Heart left ventricle (tissue), 16 donors: Measurements from ENCODE around the gene KIF2A. TPM values are rescaled to one million over a fixed set of nuclear protein-coding genes. Genes with fewer than 3 reads are reported as not detected.

Source experiments
- ATAC-seq, 4 donors: fragments of 200-7000 bp; cut with Tn5 transposase; one replicate each; pipeline ENCODE4 v1.9.1; 2020 to 2022; ENCODE audit warnings: moderate library complexity in 4 of 4, mild to moderate bottlenecking in 3 of 4, moderate number of reproducible peaks in 1 of 4
- DNase-seq, 5 donors: peaks; one replicate each; pipeline ENCODE4 v3.0.0-alpha.2; 2020
- H3K27ac ChIP-seq, 12 donors: fragments of 200-600 bp; sonication (generic) in 4 of 12; one replicate each; pipeline versions ENCODE4 v1.5.0 to v1.8.0; 2016 to 2022; ENCODE audit warnings: mild to moderate bottlenecking in 2 of 12
- H3K27me3 ChIP-seq, 9 donors: fragments of 200-600 bp; sonication (generic) in 2 of 9; one replicate each; pipeline versions ENCODE4 v1.5.1 to v1.8.0; 2016 to 2022; ENCODE audit warnings: mild to moderate bottlenecking in 3 of 9
- H3K36me3 ChIP-seq, 9 donors: fragments of 200-600 bp; sonication (generic) in 2 of 9; one replicate each; pipeline versions ENCODE4 v1.5.0 to v1.8.0; 2018 to 2022; ENCODE audit warnings: mild to moderate bottlenecking in 2 of 9
- H3K4me1 ChIP-seq, 12 donors: fragments of 200-600 bp; sonication (generic) in 4 of 12; one replicate each; pipeline versions ENCODE4 v1.5.0 to v1.8.0; 2016 to 2022; ENCODE audit warnings: mild to moderate bottlenecking in 3 of 12
- H3K4me3 ChIP-seq, 12 donors: fragments of 200-600 bp; sonication (generic) in 4 of 12; one replicate each; pipeline versions ENCODE4 v1.5.0 to v1.8.0; 2017 to 2022; ENCODE audit warnings: mild to moderate bottlenecking in 9 of 12, moderate library complexity in 4 of 12
- H3K9me3 ChIP-seq, 12 donors: fragments of 200-600 bp; sonication (generic) in 4 of 12; one replicate each; pipeline versions ENCODE4 v1.5.0 to v1.8.0; 2016 to 2022; ENCODE audit warnings: mild to moderate bottlenecking in 1 of 12
- POLR2A ChIP-seq, 2 donors: fragments of 450-650 bp; IDR thresholded peaks; one replicate each; pipeline ENCODE4 v1.6.1; 2017; ENCODE audit warnings: antibody characterized with exemption in 2 of 2, mild to moderate bottlenecking in 2 of 2, moderate library complexity in 2 of 2
- WGBS, 4 donors: extraction: QIAGEN DNeasy Blood & Tissue Kit in 2 of 4; methylation state at CpG; one replicate each; pipeline versions ENCODE4 v1.1.5 to v1.1.7; 2013 to 2018; 5-methylcytosine and 5-hydroxymethylcytosine counted together
- intact Hi-C, 10 donors: fragments of 100-400 bp; cut with DNase I; formaldehyde crosslinking; loops; one replicate each; pipeline versions ENCODE4 v1.11.1 to v1.14.2; 2022
- polyA plus RNA-seq, 2 donors: library from polyadenylated mRNA; stranded (reverse); fragments of 200-250 nt; gene quantifications; one replicate each; pipeline ENCODE4 v1.2.3, GENCODE V29; 2013
- total RNA-seq, 9 donors: library from RNA; depleted of rRNA in 2 of 9; stranded (reverse); fragments of >200 nt in 2 of 9; fragmentation: NEBNext Ultra II Directional in 3 of 9; extraction: Animal tissue kit (Norgen Biotek cat#: 25700) in 3 of 9; gene quantifications; one replicate each; pipeline versions ENCODE4 v1.1.0 to v1.2.4, GENCODE V29; 2016 to 2023
- TF ChIP-seq, protein P1 (sequence below), 12 donors: fragments of 200-600 bp; sonication (generic) in 4 of 12; IDR thresholded peaks; one replicate each; pipeline versions ENCODE4 v1.5.0 to v1.8.0; 2018 to 2022; ENCODE audit warnings: antibody characterized with exemption in 12 of 12, mild to moderate bottlenecking in 5 of 12
- donor health status: ischemic (EF 13 %, LVEDD 7.1; RV severe dilation, severe dysfunction).
- donor health status: healthy with polysubstance abuse.
- donor health status: DM: no; HTN: yes; CAD: no.
- donor health status: DM: no; HTN: no; CAD: no.
- donor health status: ischemic (EF 25% LVEDD 6.9; RV normal size, moderate dysfunction).
- donor health status: ischemic (EF 25% LVEDD 5.7; RV mildly dilated, moderate dysfunction).
- donor health status: healthy.
- donor health status: DM: yes; HTN: yes; CAD: no.
- donor health status: ischemic (EF 35%, LVEDD 5.7; RV mildly dilated, moderate dysfunction).
- donor health status: nonischemic (EF 11% LVEDD 7.7; RV severe dilation, severe dysfunction).
- donor health status: DM: yes; HTN: yes; CAD: no.
- donor health status: PGD.
- donor health status: ischemic (EF 29% LVEDD 5.4; RV normal size, mild dysfunction).
- donor health status: nonischemic (EF 23%, LVEDD 6.1; RV moderate dilation, normal function).

Gene KIF2A
- total and polyA plus RNA-seq, 11 donors, result 1.5 to 18.8 (median 10.7) TPM

DNA sequence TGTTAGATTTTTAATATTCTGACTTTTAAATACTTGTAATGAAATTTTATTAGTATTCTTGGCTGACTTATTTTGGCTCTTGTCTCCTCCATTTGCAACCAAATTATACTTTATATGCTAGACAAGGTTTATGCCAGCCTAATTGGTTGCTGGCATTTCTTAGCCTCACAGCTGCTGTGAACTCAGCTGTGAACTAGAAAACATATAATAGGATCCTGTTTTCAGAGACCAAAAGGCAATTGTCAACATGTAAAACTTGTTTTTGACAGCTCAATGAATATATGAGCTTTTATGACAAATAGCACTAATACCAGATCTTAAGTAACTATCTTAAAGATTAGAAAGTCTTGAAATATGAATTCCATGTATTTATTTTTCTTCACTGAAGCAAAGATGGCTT lies 25.9 kb downstream of the KIF2A start:
- no peaks in the 10 kb centered on the region for H3K27me3 ChIP-seq
- intact Hi-C loops, result no loop called here
- H3K36me3 ChIP-seq, result peaks cover 0 to 7% (median 0%) of the 10 kb centered on the region in 9 donors
- H3K27ac ChIP-seq, result no peak overlapping the region
- TF ChIP-seq, protein P1, sequence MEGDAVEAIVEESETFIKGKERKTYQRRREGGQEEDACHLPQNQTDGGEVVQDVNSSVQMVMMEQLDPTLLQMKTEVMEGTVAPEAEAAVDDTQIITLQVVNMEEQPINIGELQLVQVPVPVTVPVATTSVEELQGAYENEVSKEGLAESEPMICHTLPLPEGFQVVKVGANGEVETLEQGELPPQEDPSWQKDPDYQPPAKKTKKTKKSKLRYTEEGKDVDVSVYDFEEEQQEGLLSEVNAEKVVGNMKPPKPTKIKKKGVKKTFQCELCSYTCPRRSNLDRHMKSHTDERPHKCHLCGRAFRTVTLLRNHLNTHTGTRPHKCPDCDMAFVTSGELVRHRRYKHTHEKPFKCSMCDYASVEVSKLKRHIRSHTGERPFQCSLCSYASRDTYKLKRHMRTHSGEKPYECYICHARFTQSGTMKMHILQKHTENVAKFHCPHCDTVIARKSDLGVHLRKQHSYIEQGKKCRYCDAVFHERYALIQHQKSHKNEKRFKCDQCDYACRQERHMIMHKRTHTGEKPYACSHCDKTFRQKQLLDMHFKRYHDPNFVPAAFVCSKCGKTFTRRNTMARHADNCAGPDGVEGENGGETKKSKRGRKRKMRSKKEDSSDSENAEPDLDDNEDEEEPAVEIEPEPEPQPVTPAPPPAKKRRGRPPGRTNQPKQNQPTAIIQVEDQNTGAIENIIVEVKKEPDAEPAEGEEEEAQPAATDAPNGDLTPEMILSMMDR (IDR thresholded peaks at IDR 0.05), result no peak
- no peak for TF ChIP-seq POLR2A (IDR thresholded peaks at IDR 0.05)
- ATAC-seq (no peak), DNase-seq (no peak)
- H3K9me3 ChIP-seq, result no peaks in the 10 kb centered on the region
- peaks cover 0 to 24% (median 0%) of the 10 kb centered on the region in 12 donors for H3K4me1 ChIP-seq
- H3K4me3 ChIP-seq, result no peak overlapping the region

- no peaks in the 10 kb centered on the region for H3K27me3 ChIP-seq
- H3K9me3 ChIP-seq, result no peaks in the 10 kb centered on the region
- no peak for DNase-seq
- H3K4me3 ChIP-seq, result no peak overlapping the region
- peaks cover 0 to 7% (median 0%) of the 10 kb centered on the region in 9 donors for H3K36me3 ChIP-seq
- peaks cover 0 to 24% (median 0%) of the 10 kb centered on the region in 12 donors for H3K4me1 ChIP-seq
- WGBS, 4 donors, result 36 to 53% (median 50%) methylated on average over 8 of the region's 8 CpGs
- TF ChIP-seq, protein P1 (IDR thresholded peaks at IDR 0.05), result no peak
- no peak for TF ChIP-seq POLR2A (IDR thresholded peaks at IDR 0.05)
- no peak overlapping the region for H3K27ac ChIP-seq
- peak in 2 of 4 donors; percentile 46 to 61 for ATAC-seq
- intact Hi-C loops, result no loop called here
Measured at GRCh38 chr5:62333250-62333794, 27.3 kb downstream of the KIF2A start.

DNA sequence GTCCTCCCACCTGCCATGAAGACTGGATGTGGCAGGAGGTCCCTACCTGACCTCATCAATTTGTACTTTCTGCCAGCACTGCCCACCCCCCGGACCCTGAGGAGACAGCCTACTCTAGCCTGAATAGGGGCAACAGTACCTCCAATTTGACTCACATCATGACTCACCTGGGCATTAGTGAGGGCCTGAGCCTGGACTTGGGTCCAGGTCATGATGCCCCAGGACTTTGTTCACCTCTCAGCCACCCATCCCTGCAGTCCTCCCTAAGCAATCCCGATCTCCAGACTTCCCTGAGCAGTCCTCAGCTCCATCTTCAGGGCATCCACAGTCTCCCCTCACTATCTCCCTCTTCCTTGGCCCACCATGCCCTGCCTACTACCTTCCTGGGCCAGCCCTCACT lies 28.1 kb downstream of the KIF2A start:
- TF ChIP-seq, protein P1 (IDR thresholded peaks at IDR 0.05), result no peak
- no peak for TF ChIP-seq POLR2A (IDR thresholded peaks at IDR 0.05)
- WGBS, 4 donors, result 92 to 98% (median 98%) methylated on average over 2 of the region's 2 CpGs
- no peak overlapping the region for H3K27ac ChIP-seq

GRCh38 chr5:62340392-62340791 lies 34.4 kb downstream of the KIF2A start:
- H3K27ac ChIP-seq, result no peak overlapping the region
- ATAC-seq (no peak), DNase-seq (no peak)
- 0 to 53% (median 21%) methylated on average over 1 of the region's 1 CpG for WGBS, 4 donors
- H3K27me3 ChIP-seq, result no peaks in the 10 kb centered on the region
- no peaks in the 10 kb centered on the region for H3K9me3 ChIP-seq
- no peaks in the 10 kb centered on the region for H3K36me3 ChIP-seq
- no peaks in the 10 kb centered on the region for H3K4me1 ChIP-seq
- intact Hi-C loops, result loop anchor here in 1 of 10 donors (5.0 kb wide), 1 partner anchor 33 kb away; the partner anchor contains the start of gene KIF2A
- TF ChIP-seq POLR2A (IDR thresholded peaks at IDR 0.05), result no peak
- TF ChIP-seq, protein P1 (IDR thresholded peaks at IDR 0.05), result peak in 3 of 12 donors; percentile 13 to 44 (median 41)
- no peak overlapping the region for H3K4me3 ChIP-seq

More for the DNA sequence above, 28.1 kb downstream of the KIF2A start:
- Histone ChIP-seq H3K4me3 (no peak overlapping the region), H3K4me1 (peaks cover 0 to 24% (median 0%) of the 10 kb centered on the region in 12 donors), H3K27me3 (no peaks in the 10 kb centered on the region), H3K36me3 (peaks cover 0 to 7% (median 0%) of the 10 kb centered on the region in 9 donors), H3K9me3 (no peaks in the 10 kb centered on the region)
- DNase-seq (no peak), ATAC-seq (no peak)
- intact Hi-C loops, result no loop called here
